ENCODE results near the gene PROK1. TPM values are rescaled to one million over a fixed set of nuclear protein-coding genes. Genes with fewer than 3 reads are reported as not detected.
A peak's percentile ranks its signal among the peaks of the same experiment; 100 is the strongest.

Gene PROK1
- total RNA-seq, 4 donors from 2014 or later: 0.38 to 2.8 (median 1.6) TPM

DNA sequence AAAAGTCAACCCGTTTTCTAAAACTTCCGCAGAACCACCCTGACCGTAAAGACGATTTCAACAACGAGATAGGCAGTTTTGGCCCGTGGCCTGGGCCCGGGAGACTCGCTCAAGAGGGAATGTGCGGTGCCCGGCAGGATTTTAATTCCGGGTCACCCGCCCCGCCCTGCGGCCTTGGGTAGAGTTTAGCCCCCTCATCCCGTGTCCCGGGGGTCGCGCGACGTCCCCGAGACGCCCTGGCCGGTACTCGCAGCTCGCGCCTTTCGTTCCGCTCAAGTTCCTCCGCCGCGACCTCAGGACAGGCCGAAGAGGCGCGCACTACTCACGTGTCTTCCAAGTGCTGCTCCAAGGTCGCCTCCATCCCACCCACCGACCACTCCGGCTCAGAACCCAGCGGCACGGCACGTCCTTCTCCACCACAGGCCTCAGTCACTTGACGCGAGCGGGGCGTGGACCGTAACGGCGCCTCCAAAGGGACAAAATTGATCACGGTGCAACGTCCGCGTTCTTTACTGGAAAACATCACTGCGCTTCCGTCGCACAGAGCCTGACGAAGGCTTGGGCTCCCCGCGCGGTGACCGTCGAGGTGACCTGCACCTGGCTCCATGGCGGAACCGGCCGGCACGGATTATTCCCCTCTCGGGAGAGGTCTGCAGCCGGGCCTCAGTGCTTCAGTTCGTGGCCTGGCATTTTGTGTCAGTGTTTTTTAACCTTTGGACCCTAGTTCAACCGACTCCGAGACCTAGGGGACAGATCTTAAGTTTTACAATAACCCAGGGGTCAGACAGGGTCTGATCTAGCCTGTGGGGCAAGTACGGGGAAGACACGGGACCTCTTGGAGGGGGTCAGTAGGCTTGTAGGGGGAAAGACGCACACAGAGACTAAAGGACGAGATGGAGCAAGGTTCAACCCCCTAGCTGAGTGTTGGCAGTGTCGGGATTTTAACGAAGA, 43.4 kb upstream of the PROK1 start, which contains the start of gene LAMTOR5:
LAMTOR5 (minus strand) TSS at position 435 of the 951 bp plus-strand sequence; CDS start at position 361, 74 bp downstream.
- peak within 1 kb of the TSS; percentile 92 to 99 (median 95) for H3K27ac ChIP-seq

DNA sequence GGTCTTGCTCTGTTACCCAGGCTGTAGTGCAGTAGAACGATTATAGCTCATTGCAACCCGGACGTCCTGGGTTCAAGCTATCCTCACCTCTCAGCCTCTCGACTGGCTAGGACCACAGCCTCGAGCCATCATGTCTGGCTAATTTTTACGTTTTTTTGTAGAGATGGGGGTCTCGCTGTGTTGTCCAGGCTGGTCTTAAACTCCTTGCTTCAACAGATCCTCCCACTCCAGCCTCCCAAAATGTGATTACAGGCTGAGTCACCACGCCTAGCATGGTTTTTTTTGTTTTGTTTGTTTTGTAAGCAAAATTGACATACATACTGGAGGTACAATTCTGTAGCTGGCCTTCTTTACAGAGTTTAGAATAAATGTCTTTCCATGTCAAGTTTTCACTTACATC, 42.5 kb upstream of the PROK1 start:
- H3K9me3 ChIP-seq: no peaks in the 10 kb centered on the region
- peaks cover 0 to 26% of the 10 kb centered on the region in 2 donors for H3K36me3 ChIP-seq
- H3K27me3 ChIP-seq: no peaks in the 10 kb centered on the region
- H3K4me3 ChIP-seq: peak overlapping the region; percentile 78 to 98 (median 91)
- peak overlapping the region; percentile 92 to 99 (median 95) for H3K27ac ChIP-seq
- intact Hi-C loops (cut with DNase I; ENCODE audit: low total_unique reads): loop anchor here (5.0 kb wide), 1 partner anchor 201 kb away; no protein-coding TSS in a partner anchor
- TF ChIP-seq POLR2A (IDR thresholded peaks at IDR 0.05): no peak
- TF ChIP-seq, protein P1, sequence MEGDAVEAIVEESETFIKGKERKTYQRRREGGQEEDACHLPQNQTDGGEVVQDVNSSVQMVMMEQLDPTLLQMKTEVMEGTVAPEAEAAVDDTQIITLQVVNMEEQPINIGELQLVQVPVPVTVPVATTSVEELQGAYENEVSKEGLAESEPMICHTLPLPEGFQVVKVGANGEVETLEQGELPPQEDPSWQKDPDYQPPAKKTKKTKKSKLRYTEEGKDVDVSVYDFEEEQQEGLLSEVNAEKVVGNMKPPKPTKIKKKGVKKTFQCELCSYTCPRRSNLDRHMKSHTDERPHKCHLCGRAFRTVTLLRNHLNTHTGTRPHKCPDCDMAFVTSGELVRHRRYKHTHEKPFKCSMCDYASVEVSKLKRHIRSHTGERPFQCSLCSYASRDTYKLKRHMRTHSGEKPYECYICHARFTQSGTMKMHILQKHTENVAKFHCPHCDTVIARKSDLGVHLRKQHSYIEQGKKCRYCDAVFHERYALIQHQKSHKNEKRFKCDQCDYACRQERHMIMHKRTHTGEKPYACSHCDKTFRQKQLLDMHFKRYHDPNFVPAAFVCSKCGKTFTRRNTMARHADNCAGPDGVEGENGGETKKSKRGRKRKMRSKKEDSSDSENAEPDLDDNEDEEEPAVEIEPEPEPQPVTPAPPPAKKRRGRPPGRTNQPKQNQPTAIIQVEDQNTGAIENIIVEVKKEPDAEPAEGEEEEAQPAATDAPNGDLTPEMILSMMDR (IDR thresholded peaks at IDR 0.05 in 4 of 5, conservative IDR thresholded peaks at IDR 0.05 in 1 of 5): no peak
- ATAC-seq: no peak
- in situ Hi-C loops (cut with MboI; ENCODE audit: low sequenced_read_pairs in 4 of 4): loop anchor here in 2 of 4 donors (5.0 to 10.0 kb wide), 2 partner anchors 64 to 71 kb away; partner anchors contain the start of gene RBM15 (in 1 of the 2)
- H3K4me1 ChIP-seq: peaks cover 32% of the 10 kb centered on the region in 2 donors
- no peak for DNase-seq

More for the DNA sequence above, 43.4 kb upstream of the PROK1 start, which contains the start of gene LAMTOR5:
- peak within 1 kb of the TSS; percentile 78 to 98 (median 91) for H3K4me3 ChIP-seq
- in situ Hi-C loops (cut with MboI; ENCODE audit: low sequenced_read_pairs in 4 of 4) (loop anchor here in 2 of 4 donors (5.0 to 10.0 kb wide), 2 partner anchors 63 to 70 kb away; partner anchors contain the start of gene RBM15 (in 1 of the 2)), intact Hi-C loops (cut with DNase I; ENCODE audit: low total_unique reads) (loop anchor here (2.0 to 5.0 kb wide), 2 partner anchors 69 to 200 kb away; partner anchors contain the start of gene RBM15)
- H3K9me3 ChIP-seq: no peaks in the 10 kb centered on the region
- peaks cover 32% of the 10 kb centered on the region in 2 donors for H3K4me1 ChIP-seq
- peak; percentile 93 to 95 for DNase-seq
- H3K27me3 ChIP-seq: no peaks in the 10 kb centered on the region
- peaks cover 0 to 36% of the 10 kb centered on the region in 2 donors for H3K36me3 ChIP-seq
- TF ChIP-seq, protein P1 (IDR thresholded peaks at IDR 0.05 in 4 of 5, conservative IDR thresholded peaks at IDR 0.05 in 1 of 5): peak in 2 of 5 experiments; percentile 4 to 18
- peak; percentile 93 to 94 for TF ChIP-seq POLR2A (IDR thresholded peaks at IDR 0.05)
- ATAC-seq: peak; percentile 96 to 98

DNA sequence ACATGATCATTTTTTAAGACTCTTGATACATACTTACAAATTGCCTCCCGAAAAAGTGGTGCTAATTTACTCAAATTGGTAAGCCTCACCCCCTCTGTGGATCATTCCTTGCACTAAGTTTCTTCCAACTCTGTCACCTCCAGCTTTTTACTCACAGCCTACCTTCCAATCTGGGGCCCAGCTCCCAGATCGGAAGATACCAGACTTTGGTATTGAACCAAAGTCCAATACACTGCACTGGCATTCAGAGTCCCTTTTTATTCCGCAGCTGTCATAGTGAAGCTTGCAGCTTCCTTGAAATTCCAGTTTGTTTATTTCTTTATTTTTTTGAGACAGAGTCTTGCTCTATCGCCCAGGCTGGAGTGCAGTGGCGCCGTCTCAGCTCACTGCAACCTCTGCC, 41.6 kb upstream of the PROK1 start:
- H3K4me3 ChIP-seq: no peak overlapping the region
- in situ Hi-C loops (cut with MboI; ENCODE audit: low sequenced_read_pairs in 4 of 4) (loop anchor here in 2 of 4 donors (5.0 to 10.0 kb wide), 2 partner anchors 65 to 72 kb away; partner anchors contain the start of gene RBM15 (in 1 of the 2)), intact Hi-C loops (cut with DNase I; ENCODE audit: low total_unique reads) (loop anchor here (5.0 kb wide), 1 partner anchor 202 kb away; no protein-coding TSS in a partner anchor)
- H3K4me1 ChIP-seq: peaks cover 32 to 34% of the 10 kb centered on the region in 2 donors
- H3K27ac ChIP-seq: no peak overlapping the region
- H3K27me3 ChIP-seq: no peaks in the 10 kb centered on the region
- H3K36me3 ChIP-seq: peaks cover 0 to 18% of the 10 kb centered on the region in 2 donors
- TF ChIP-seq POLR2A (IDR thresholded peaks at IDR 0.05): no peak
- TF ChIP-seq, protein P1 (IDR thresholded peaks at IDR 0.05 in 4 of 5, conservative IDR thresholded peaks at IDR 0.05 in 1 of 5): no peak
- H3K9me3 ChIP-seq: no peaks in the 10 kb centered on the region
- DNase-seq (no peak), ATAC-seq (no peak)

DNA sequence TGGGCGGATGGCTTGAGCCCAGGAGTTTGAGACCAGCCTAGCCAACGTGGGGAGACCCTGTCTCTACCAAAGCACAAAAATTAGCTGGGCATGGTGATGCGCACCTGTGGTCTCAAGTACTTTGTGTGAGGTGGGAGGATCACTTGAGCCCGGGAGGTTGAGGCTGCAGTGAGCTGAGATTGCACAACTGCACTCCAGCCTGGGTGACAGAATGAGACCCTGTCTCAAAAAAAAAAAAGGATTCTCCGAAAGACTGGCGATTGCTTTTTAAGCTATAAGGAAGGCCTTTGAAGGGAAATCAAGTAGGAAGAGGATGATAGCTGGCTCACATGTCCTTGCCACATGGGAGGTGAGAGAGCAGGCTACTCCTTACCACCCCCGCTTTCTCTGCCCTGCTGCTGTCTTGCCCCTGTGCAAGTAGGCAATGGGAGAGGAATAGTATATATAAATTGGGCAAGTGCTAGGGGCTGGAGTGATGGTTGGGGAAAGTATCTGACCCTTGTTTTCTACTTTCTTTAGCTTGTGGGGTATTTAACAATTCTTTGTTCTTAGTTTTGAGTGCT, 39.7 kb upstream of the PROK1 start:
- in situ Hi-C loops (cut with MboI; ENCODE audit: low sequenced_read_pairs in 4 of 4) (loop anchor here in 2 of 4 donors (5.0 to 10.0 kb wide), 2 partner anchors 46 to 76 kb away; partner anchors contain the start of gene RBM15 (in 1 of the 2)), intact Hi-C loops (cut with DNase I; ENCODE audit: low total_unique reads) (no loop called here)
- Histone ChIP-seq H3K27me3 (no peaks in the 10 kb centered on the region), H3K4me1 (peaks cover 22 to 32% of the 10 kb centered on the region in 2 donors), H3K4me3 (no peak overlapping the region), H3K36me3 (no peaks in the 10 kb centered on the region), H3K9me3 (no peaks in the 10 kb centered on the region), H3K27ac (no peak overlapping the region)
- TF ChIP-seq, protein P1 (IDR thresholded peaks at IDR 0.05 in 4 of 5, conservative IDR thresholded peaks at IDR 0.05 in 1 of 5): no peak
- no peak for TF ChIP-seq POLR2A (IDR thresholded peaks at IDR 0.05)
- DNase-seq (no peak), ATAC-seq (no peak)

All from gastrocnemius medialis (tissue), 4 donors.